Pons (tissue), 1 donor: ENCODE results near the gene JUNB.
"Not testable (repeated sequence)": the region's sequence is repeated elsewhere in the genome, so short reads cannot be mapped to it uniquely, and the experiment has no call there.

Experiments used
- DNase-seq: peaks from one replicate; pipeline ENCODE4 v3.0.0-alpha.2; 2016; ENCODE audit warnings: low spot score

Gene JUNB

GRCh38 chr19:12804051-12804450 is 12.8 kb downstream of the JUNB start:
- DNase-seq = no peak

GRCh38 chr19:12806242-12807081 is 15.2 kb downstream of the JUNB start, which contains the start of gene RNASEH2A:
Gene RNASEH2A (plus strand): TSS chr19:12806584. CDS start chr19:12806674, 90 bp downstream.
- DNase-seq = peak; percentile 82

DNA sequence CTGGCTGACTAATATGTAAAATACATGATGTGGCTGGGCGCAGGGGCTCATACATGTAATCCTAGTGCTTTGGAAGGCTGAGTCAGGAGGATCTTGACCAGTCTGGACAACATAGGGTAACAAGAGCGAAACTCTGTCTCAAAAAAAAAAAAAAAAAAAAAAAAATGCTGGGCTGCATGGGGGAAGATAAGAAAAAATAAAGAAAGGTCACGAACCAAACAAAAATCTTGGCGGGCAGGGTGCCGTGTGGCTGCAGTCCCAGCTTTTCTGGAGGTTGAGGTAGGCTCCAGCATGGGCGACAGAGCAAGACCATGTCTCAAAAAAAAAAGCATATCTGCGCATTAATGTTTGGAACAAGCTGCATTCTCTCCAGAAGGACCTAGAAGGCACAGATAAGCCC is 23.8 kb downstream of the JUNB start:
- no peak for DNase-seq

GRCh38 chr19:12817188-12817587 is 25.9 kb downstream of the JUNB start:
- DNase-seq = not testable (repeated sequence)

- DNase-seq = not testable (repeated sequence)
Measured at GRCh38 chr19:12817810-12818209, 26.5 kb downstream of the JUNB start.

- DNase-seq = no peak
Measured at GRCh38 chr19:12821761-12822160, 30.5 kb downstream of the JUNB start.

GRCh38 chr19:12825254-12826131 is 34.2 kb downstream of the JUNB start:
- no peak for DNase-seq

DNA sequence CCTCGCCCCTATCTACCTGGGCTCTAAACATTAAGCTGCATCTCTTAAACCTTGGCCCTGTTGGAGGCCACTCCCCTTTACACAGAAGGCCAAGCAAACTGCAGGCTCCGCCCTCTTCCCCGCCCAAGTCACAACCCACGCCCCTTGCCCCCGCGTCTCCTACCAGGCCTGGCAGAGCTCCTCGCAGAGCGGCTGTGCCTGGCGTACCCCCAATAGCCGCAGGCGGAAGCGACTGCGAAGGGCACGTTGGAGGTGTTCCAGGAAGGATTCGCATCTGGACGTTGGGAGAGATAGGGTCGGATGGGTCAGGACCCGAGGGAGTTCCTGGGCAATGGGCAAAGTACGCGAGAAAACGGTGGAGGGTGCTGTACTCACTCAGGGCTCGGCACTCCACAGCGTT is 37.2 kb downstream of the JUNB start:
- no peak for DNase-seq

GRCh38 chr19:12833418-12833737 is 42.1 kb downstream of the JUNB start:
- DNase-seq = no peak

DNA sequence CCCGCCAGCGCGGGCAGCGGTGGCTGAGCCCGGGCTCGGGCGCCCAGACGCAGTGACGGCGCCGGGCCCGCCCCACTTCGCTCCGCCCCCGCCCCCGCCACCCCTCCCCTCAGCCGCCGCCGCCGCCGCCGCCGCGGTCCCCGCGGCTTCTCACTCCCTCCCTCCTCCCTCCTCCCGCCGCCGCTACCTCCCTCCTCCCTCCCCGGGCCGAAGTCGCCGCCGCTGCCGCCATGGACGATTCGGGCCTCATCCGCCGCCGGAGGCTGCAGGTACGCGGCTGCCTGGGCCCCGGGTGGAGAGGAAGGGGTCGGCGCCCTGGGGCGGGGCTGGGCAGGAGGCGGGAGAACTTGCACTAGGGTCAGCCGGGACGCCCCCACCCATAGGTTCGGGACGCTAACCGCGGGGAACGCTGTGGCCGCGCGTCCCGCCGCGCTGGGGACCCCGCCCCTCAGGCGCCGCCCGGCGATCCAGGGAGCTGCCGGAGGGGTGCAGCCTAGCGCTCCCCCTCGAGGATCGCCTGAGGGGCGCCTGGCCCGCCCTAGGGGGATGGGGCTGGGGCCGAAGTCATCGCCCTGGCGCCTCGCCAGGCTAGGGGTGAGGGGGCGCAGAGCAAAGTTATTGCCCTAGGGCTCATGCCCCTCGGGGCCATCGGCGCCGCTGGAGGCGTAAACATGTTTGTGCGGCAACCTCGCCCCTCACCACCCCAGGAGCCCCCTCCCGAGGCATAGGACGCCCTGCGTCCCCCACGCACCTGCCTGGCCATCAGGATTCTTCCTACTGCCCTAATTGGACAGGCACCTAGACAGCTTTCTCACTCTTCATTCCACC is 42.7 kb downstream of the JUNB start:
- DNase-seq = no peak

DNA sequence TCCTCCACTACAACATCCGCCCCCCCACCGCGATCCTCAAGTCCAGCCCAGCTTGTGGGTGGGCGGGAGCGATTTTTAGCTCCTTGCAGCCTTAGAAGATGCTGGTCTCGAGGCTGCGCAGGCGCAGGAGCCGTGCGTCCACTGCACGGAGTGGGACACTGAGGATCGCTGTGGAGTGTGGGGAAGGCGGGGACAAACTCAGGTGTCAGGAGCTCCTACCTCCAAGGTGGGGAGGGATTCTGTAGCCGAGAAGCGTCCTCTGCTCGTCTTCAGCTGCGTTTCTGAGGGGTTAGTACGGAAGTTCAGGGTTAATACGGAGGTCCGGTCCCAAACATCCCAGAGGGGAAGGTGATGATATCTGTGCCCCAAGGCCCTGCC is 43.3 kb downstream of the JUNB start, which contains the start of gene RTBDN:
Gene RTBDN (minus strand): TSS at position 14 of the 378 bp plus-strand sequence. CDS start 4,600 bp downstream, outside the sequence.
- DNase-seq = no peak

DNA sequence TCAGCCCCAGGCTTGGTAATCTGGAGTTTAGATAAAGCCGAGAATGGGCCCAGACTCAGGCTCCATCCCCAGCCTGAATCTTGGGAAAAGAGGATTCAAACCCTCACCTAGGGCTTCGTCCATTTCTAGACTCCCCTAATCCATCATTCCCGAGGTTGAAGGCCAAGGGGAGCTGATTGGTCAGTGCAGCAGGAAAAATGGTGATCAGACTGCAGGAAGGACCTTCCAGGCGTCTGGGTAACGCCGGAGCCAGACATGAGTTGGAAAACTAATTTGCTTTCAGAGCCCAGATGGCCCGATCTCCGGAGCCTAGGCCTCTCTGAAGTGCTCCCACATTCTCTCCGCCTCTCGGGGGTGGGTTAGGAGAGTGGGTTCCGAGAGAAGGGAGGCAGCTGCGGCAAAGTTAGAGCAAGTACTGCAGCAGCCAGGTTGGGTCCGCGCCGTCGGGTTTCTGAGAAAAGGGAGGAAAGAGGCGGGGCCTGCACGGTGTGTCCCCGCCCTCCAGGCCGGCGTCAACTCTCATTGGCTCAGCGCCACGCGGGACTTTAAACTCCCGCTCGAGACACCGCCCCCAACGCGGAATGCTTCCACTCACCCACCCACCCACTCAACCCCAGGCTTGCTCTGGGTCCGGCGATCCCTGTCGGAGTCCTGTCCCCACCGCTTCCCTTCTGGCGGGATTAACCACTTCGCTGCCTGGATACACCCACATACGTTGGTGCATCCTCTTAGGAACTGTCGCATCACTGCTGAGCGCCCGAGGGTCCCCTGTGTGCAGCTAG is 43.9 kb downstream of the JUNB start:
- no peak for DNase-seq

- DNase-seq = no peak
Measured at GRCh38 chr19:12836529-12836863, 45.2 kb downstream of the JUNB start.

DNA sequence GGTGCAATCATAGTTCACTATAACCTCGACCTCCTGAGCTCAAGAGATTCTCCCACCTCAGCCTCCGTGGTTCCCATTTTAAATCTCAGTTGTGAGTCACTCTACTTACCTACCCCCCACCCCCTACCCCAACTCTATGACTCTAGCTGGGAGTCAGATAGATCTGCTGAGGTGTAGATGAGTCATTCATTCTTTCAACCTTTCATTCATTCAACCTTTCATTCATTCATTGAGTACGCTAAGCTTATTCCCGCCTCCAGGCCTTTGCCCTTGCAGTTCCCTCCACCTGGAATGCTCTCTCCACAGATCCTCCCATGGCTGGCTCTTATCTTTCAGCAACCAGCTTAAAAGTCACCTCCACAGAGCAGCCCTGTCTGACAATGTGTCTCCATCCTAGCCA is 45.9 kb downstream of the JUNB start:
- DNase-seq = no peak

DNA sequence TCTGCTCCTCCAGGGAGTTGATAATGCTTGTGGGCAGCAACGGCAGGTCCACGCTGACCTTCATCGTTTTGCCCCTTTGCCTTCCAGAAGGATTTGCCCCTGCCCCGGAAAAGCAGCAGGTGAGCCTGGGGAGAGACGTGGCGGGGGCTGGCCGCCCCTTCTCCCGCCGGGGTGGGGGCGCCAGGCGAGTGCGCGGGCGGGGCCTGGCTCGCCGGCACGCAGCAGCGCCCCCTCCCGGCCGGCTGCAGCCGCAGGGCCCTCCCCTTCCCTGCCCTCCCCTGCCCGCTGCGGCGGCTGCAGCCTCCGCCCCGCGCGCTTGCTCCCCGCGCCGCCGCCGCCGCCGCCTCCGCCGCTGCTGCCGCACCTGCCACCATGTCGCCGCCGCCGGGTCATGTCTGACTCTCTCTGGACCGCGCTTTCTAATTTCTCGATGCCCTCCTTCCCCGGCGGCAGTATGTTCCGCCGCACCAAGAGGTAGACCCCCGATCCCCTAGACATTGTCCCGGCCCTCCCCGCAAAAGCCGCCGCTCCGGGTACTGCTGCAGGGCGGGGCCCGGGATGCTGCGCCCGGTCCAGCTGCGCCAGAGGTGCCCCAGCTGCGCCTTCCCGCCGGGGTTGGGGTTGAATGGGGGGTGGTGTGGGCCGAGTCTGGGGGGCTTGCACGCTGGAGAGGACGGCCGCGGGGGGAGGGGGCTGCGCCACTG is 47.0 kb downstream of the JUNB start, which contains the start of gene MAST1:
Gene MAST1 (plus strand): TSS at position 334 of the 704 bp plus-strand sequence. CDS start 58 bp downstream, at position 392.
- DNase-seq = no peak

GRCh38 chr19:12838886-12839756 is 47.8 kb downstream of the JUNB start:
- no peak for DNase-seq

DNA sequence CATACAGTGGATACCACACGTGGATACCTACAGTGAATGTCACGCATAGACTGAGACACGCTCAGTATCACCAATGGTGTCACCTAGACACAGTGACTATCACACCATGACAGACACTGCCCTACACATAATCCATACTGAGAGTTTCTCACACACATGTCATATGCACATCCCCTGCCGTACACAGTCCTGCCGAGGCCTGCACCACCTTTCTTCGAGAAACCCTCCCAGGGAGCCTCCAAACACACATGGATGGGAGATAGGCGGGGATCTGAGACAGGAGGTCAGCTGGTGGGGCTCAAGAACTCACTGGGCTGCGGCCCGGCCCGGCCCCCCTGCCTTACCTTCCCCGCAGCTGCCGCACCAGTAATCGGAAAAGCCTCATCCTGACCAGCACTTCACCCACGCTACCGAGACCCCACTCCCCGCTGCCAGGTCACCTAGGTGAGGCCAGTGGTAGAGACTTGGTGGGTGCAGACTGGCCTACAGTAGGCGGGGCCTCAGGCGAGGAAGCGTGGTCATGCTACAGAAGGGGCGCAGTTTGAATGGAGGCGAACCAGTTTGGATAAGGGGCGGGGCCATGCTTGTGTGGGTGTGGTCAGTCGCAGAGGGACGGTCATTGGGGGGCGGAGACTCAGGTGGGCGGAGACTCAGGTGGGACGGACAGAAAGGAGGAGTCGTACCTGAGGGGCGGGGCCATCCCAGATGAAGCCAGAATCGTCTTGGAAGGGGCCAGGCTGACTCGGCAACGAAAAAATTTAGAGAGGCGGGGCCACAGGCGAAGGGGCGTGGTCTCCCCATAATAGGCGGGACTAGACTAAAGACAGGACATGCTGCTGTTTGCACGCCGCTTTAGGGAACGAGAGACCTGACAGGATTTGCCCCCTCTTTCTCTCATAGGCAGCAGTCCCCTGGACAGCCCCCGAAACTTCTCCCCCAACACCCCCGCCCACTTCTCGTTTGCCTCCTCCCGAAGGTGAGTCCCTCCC is 49.1 kb downstream of the JUNB start:
- no peak for DNase-seq

DNA sequence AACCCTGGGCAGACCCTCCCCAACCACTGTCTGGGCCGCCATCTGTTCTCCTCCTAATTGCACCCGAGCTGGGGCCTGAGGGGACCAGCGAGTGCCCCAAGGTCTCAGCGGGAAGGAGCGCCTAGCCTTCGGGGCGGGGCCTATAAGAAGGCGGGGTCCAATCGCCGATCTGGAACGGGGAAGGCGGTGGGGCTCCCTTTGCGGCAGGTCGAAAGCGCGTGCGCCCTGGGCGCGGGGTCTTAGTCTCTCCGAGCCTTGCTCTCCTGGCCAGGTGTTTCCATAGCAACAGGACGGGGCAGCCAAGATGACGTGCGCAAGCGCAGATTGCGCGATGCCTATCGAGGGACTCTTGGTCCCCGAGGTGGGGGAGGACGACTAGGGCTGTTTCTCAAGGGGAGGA is 49.8 kb downstream of the JUNB start:
- DNase-seq = no peak
